HepG2 (cell line): ENCODE data around the gene FMR1. TPM values are rescaled to one million over a fixed set of nuclear protein-coding genes. Genes with fewer than 3 reads are reported as not detected.

Experiments used
- ATAD3A ChIP-seq: sonication (generic); formaldehyde crosslinking; IDR thresholded peaks from 2 replicates; pipeline ENCODE4 v1.4.0; 2020; ENCODE audit warnings: missing genetic modification reagents
- BCL6 ChIP-seq: IDR thresholded peaks from 2 replicates; pipeline ENCODE4 v1.6.1; 2016; ENCODE audit warnings: missing genetic modification reagents, missing compliant biosample characterization
- CBX2 ChIP-seq, 2 experiments: fragments of 200-600 bp in 1 of 2; sonication (generic); formaldehyde crosslinking in 1 of 2; IDR thresholded peaks; 2 replicates each; pipeline versions ENCODE4 v1.7.0 to v1.8.1; 2018 to 2022; ENCODE audit warnings: low read depth in 2 of 2, low read length in 1 of 2, mild to moderate bottlenecking in 1 of 2, missing genetic modification reagents in 1 of 2
- HMG20A ChIP-seq: IDR thresholded peaks from 2 replicates; pipeline ENCODE4 v1.6.1; 2016; ENCODE audit warnings: borderline replicate concordance
- MED8 ChIP-seq: sonication (generic); formaldehyde crosslinking; IDR thresholded peaks from 2 replicates; pipeline ENCODE4 v1.8.1; 2023; ENCODE audit warnings: mild to moderate bottlenecking, missing genetic modification reagents; ENCODE audit not compliant: insufficient replicate concordance
- RBFOX2 ChIP-seq: fragments of 200-400 bp; formaldehyde crosslinking; IDR thresholded peaks from 2 replicates; pipeline ENCODE4 v1.6.1; 2017; ENCODE audit warnings: low read depth, mild to moderate bottlenecking, low read length
- SMC3 ChIP-seq: IDR thresholded peaks from 2 replicates; pipeline ENCODE4 v1.6.1; 2011; ENCODE audit warnings: low read length, improper control_type of control experiment
- ZNF317 ChIP-seq: sonication (generic); formaldehyde crosslinking; IDR thresholded peaks from 2 replicates; pipeline ENCODE4 v1.5.0; 2020; ENCODE audit warnings: mild to moderate bottlenecking, missing genetic modification reagents
- ZNF724P ChIP-seq: sonication (generic); formaldehyde crosslinking; IDR thresholded peaks from 2 replicates; pipeline ENCODE4 v1.8.0; 2022; ENCODE audit warnings: missing genetic modification reagents, borderline replicate concordance
- polyA plus RNA-seq, 8 experiments: library from polyadenylated mRNA; depleted of rRNA in 3 of 8; stranded (reverse) in 7 of 8; unstranded in 1 of 8; fragments of >200 nt; fragmentation: Illumina TruSeq in 4 of 8; extraction: Trizol in 4 of 8; gene quantifications; 2 replicates each; pipeline versions ENCODE4 v1.2.1 to v1.2.3, GENCODE V29; 2011 to 2016; ENCODE audit warnings: low read depth in 4 of 8, missing spikeins in 1 of 8, mixed read lengths in 1 of 8; ENCODE audit not compliant: insufficient read depth in 1 of 8
- total RNA-seq, 5 experiments: library from RNA; depleted of rRNA; stranded (reverse); fragments of >200 nt; fragmentation: Illumina TruSeq; extraction: Trizol; gene quantifications; 2 replicates each; pipeline ENCODE4 v1.2.3, GENCODE V29; 2016; ENCODE audit warnings: low read depth in 1 of 5
- TF ChIP-seq, protein P1 (sequence below): sonication (generic); formaldehyde crosslinking; IDR thresholded peaks from 2 replicates; pipeline ENCODE4 v1.8.1; 2023; ENCODE audit warnings: mild to moderate bottlenecking, missing genetic modification reagents
- TF ChIP-seq, protein P2 (sequence below): sonication (generic); formaldehyde crosslinking; IDR thresholded peaks from 2 replicates; pipeline ENCODE4 v1.5.1; 2020; ENCODE audit warnings: missing genetic modification reagents, mild to moderate bottlenecking, borderline replicate concordance
- TF ChIP-seq, protein P3 (sequence below): IDR thresholded peaks from 2 replicates; pipeline ENCODE4 v1.6.1; 2018; ENCODE audit warnings: missing genetic modification reagents, mild to moderate bottlenecking, missing compliant biosample characterization
- TF ChIP-seq, protein P4 (sequence below): sonication (generic); formaldehyde crosslinking; IDR thresholded peaks from 2 replicates; pipeline ENCODE4 v1.5.0; 2020; ENCODE audit warnings: mild to moderate bottlenecking, missing genetic modification reagents
- TF ChIP-seq, protein P5 (sequence below): sonication (generic); formaldehyde crosslinking; IDR thresholded peaks from 2 replicates; pipeline ENCODE4 v1.4.0; 2020; ENCODE audit warnings: missing genetic modification reagents
- TF ChIP-seq, protein P6 (sequence below): sonication (generic); formaldehyde crosslinking; conservative IDR thresholded peaks from 2 replicates; pipeline ENCODE4 v1.4.0; 2020; ENCODE audit warnings: mild to moderate bottlenecking, missing genetic modification reagents, moderate library complexity

The FMR1 gene
- total and polyA plus RNA-seq, 2 of the 13 experiments (the other 11 are each of a cell fraction or from before 2014, with no cell fraction given), result 27.8 to 49.6 TPM

DNA sequence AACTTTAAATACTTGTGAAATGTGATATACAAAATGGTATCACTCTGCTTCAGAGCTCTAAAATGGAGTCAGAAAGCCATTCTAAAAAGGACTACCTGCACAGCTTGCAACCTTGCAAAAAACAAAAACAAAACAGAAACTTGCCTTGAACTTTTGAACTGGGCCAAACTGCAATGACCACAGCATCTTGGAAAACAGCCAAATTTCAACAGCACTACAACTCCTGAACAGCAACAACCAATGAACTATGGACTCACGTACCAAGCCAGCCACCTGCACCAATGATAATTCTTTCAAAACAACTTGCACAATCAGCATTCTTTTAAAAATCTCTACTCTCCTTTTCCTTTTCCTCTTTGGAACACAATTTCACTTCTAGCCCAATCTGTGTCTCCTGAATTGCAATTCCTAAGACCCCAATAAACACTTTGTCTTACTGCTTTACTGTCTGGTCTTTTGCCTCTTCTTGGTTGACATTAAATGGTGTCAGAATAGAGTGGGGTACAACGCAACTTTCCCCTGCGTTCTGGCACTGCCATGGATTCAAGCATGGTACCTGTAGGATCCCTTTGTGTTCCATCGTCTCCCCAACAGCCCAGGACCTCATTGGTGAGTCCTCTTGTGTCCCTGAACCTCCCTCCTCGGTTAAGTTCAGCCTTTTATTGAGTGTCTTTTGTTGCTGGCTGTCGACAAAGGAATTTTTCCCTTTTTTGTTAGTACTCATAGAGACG, 35.7 kb upstream of the FMR1 start (continued):
- TF ChIP-seq, protein P1, sequence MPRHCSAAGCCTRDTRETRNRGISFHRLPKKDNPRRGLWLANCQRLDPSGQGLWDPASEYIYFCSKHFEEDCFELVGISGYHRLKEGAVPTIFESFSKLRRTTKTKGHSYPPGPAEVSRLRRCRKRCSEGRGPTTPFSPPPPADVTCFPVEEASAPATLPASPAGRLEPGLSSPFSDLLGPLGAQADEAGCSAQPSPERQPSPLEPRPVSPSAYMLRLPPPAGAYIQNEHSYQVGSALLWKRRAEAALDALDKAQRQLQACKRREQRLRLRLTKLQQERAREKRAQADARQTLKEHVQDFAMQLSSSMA (CRISPR knock-in tag), result no peak
- TF ChIP-seq ZNF317 (CRISPR knock-in tag) (no peak), RBFOX2 (no peak), CBX2 (IDR thresholded peaks at IDR 0.05; ENCODE audit: low read depth, low read length) (no peak), CBX2 (CRISPR knock-in tag; IDR thresholded peaks at IDR 0.05; ENCODE audit: low read depth) (no peak), MED8 (no peak), ATAD3A (CRISPR knock-in tag) (no peak), BCL6 (peak; percentile 81), SMC3 (no peak), ZNF724P (CRISPR knock-in tag) (no peak), HMG20A (peak; percentile 42; the same call in 1 of the 2 replicates)
- TF ChIP-seq, protein P2, sequence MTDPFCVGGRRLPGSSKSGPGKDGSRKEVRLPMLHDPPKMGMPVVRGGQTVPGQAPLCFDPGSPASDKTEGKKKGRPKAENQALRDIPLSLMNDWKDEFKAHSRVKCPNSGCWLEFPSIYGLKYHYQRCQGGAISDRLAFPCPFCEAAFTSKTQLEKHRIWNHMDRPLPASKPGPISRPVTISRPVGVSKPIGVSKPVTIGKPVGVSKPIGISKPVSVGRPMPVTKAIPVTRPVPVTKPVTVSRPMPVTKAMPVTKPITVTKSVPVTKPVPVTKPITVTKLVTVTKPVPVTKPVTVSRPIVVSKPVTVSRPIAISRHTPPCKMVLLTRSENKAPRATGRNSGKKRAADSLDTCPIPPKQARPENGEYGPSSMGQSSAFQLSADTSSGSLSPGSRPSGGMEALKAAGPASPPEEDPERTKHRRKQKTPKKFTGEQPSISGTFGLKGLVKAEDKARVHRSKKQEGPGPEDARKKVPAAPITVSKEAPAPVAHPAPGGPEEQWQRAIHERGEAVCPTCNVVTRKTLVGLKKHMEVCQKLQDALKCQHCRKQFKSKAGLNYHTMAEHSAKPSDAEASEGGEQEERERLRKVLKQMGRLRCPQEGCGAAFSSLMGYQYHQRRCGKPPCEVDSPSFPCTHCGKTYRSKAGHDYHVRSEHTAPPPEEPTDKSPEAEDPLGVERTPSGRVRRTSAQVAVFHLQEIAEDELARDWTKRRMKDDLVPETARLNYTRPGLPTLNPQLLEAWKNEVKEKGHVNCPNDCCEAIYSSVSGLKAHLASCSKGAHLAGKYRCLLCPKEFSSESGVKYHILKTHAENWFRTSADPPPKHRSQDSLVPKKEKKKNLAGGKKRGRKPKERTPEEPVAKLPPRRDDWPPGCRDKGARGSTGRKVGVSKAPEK (CRISPR knock-in tag), result no peak
- TF ChIP-seq, protein P3, sequence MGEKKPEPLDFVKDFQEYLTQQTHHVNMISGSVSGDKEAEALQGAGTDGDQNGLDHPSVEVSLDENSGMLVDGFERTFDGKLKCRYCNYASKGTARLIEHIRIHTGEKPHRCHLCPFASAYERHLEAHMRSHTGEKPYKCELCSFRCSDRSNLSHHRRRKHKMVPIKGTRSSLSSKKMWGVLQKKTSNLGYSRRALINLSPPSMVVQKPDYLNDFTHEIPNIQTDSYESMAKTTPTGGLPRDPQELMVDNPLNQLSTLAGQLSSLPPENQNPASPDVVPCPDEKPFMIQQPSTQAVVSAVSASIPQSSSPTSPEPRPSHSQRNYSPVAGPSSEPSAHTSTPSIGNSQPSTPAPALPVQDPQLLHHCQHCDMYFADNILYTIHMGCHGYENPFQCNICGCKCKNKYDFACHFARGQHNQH (CRISPR knock-in tag), result peak; percentile 50; the same call in 1 of the 2 replicates
- TF ChIP-seq, protein P4, sequence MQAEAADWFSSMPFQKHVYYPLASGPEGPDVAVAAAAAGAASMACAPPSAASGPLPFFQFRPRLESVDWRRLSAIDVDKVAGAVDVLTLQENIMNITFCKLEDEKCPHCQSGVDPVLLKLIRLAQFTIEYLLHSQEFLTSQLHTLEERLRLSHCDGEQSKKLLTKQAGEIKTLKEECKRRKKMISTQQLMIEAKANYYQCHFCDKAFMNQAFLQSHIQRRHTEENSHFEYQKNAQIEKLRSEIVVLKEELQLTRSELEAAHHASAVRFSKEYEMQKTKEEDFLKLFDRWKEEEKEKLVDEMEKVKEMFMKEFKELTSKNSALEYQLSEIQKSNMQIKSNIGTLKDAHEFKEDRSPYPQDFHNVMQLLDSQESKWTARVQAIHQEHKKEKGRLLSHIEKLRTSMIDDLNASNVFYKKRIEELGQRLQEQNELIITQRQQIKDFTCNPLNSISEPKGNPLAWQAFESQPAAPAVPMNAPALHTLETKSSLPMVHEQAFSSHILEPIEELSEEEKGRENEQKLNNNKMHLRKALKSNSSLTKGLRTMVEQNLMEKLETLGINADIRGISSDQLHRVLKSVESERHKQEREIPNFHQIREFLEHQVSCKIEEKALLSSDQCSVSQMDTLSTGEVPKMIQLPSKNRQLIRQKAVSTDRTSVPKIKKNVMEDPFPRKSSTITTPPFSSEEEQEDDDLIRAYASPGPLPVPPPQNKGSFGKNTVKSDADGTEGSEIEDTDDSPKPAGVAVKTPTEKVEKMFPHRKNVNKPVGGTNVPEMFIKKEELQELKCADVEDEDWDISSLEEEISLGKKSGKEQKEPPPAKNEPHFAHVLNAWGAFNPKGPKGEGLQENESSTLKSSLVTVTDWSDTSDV (CRISPR knock-in tag), result no peak
- TF ChIP-seq, protein P5, sequence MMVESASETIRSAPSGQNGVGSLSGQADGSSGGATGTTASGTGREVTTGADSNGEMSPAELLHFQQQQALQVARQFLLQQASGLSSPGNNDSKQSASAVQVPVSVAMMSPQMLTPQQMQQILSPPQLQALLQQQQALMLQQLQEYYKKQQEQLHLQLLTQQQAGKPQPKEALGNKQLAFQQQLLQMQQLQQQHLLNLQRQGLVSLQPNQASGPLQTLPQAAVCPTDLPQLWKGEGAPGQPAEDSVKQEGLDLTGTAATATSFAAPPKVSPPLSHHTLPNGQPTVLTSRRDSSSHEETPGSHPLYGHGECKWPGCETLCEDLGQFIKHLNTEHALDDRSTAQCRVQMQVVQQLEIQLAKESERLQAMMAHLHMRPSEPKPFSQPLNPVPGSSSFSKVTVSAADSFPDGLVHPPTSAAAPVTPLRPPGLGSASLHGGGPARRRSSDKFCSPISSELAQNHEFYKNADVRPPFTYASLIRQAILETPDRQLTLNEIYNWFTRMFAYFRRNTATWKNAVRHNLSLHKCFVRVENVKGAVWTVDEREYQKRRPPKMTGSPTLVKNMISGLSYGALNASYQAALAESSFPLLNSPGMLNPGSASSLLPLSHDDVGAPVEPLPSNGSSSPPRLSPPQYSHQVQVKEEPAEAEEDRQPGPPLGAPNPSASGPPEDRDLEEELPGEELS (CRISPR knock-in tag), result peak; percentile 75
- TF ChIP-seq, protein P6, sequence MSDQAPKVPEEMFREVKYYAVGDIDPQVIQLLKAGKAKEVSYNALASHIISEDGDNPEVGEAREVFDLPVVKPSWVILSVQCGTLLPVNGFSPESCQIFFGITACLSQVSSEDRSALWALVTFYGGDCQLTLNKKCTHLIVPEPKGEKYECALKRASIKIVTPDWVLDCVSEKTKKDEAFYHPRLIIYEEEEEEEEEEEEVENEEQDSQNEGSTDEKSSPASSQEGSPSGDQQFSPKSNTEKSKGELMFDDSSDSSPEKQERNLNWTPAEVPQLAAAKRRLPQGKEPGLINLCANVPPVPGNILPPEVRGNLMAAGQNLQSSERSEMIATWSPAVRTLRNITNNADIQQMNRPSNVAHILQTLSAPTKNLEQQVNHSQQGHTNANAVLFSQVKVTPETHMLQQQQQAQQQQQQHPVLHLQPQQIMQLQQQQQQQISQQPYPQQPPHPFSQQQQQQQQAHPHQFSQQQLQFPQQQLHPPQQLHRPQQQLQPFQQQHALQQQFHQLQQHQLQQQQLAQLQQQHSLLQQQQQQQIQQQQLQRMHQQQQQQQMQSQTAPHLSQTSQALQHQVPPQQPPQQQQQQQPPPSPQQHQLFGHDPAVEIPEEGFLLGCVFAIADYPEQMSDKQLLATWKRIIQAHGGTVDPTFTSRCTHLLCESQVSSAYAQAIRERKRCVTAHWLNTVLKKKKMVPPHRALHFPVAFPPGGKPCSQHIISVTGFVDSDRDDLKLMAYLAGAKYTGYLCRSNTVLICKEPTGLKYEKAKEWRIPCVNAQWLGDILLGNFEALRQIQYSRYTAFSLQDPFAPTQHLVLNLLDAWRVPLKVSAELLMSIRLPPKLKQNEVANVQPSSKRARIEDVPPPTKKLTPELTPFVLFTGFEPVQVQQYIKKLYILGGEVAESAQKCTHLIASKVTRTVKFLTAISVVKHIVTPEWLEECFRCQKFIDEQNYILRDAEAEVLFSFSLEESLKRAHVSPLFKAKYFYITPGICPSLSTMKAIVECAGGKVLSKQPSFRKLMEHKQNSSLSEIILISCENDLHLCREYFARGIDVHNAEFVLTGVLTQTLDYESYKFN (CRISPR knock-in tag), result peak; percentile 75
